ENCODE data around the gene KANSL3.

- TF ChIP-seq USF1 (IDR thresholded peaks at IDR 0.05): no peak
- TF ChIP-seq NFIC (IDR thresholded peaks at IDR 0.05): no peak
- no peak for TF ChIP-seq RAD21 (IDR thresholded peaks at IDR 0.05; ENCODE audit: low read depth)
- TF ChIP-seq EGR1 (IDR thresholded peaks at IDR 0.05): no peak
- no peak for TF ChIP-seq REST (IDR thresholded peaks at IDR 0.05; ENCODE audit: low read depth)
- no peak for TF ChIP-seq EP300 (IDR thresholded peaks at IDR 0.05; ENCODE audit: borderline replicate concordance)
- TF ChIP-seq YY1 (IDR thresholded peaks at IDR 0.05; ENCODE audit: low read depth): no peak
These were observed 12.2 kb downstream of the KANSL3 start for GRCh38 chr2:96625571-96626552.
